ENCODE results near the gene TOX2. TPM values are rescaled to one million over a fixed set of nuclear protein-coding genes. Genes with fewer than 3 reads are reported as not detected.

TOX2 gene
- total and polyA plus RNA-seq, 2 of the 8 experiments (the other 6 are each of a cell fraction or from before 2014, with no cell fraction given): 1.8 to 3.4 TPM

DNA sequence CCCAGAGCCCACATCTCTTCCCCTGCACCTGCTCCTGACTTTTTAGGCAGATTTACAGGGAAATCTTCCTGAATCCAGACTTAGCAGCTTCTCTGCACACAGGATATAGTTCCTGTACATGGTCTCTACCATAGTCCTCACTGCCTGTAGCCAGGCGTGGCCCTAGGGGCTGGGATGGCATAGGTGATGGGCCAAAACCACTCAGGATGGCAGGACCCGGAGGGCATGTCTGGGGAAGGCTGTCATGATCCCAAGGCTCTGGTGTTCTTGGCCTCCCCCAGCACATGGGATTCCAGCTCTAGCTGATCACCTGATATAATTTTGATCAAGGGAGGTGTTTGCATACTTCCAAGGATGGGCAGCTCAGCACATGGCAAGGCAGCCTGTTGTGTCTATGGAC, 58.0 kb downstream of the TOX2 start (continued):
- TF ChIP-seq CHD1 (IDR thresholded peaks at IDR 0.05; ENCODE audit: low read depth, low read length) (no peak), PHF8 (conservative IDR thresholded peaks at IDR 0.05; ENCODE audit: low read depth, low read length) (no peak), HDAC2 (IDR thresholded peaks at IDR 0.05; ENCODE audit: borderline replicate concordance in 1 of 2, low read depth in 2 of 2, low read length in 2 of 2) (no peak), KDM1A (IDR thresholded peaks at IDR 0.05; ENCODE audit: borderline replicate concordance, low read length) (no peak)

Data from H1 (cell line).